GM19099 (cell line): ENCODE results near the gene MKNK1.

ENCODE experiments used
- POLR2A ChIP-seq: IDR thresholded peaks from 3 replicates; pipeline ENCODE4 v1.6.1; 2011; ENCODE audit warnings: low read depth; ENCODE audit not compliant: insufficient read length; ENCODE audit errors: extremely low read depth

MKNK1 gene

DNA sequence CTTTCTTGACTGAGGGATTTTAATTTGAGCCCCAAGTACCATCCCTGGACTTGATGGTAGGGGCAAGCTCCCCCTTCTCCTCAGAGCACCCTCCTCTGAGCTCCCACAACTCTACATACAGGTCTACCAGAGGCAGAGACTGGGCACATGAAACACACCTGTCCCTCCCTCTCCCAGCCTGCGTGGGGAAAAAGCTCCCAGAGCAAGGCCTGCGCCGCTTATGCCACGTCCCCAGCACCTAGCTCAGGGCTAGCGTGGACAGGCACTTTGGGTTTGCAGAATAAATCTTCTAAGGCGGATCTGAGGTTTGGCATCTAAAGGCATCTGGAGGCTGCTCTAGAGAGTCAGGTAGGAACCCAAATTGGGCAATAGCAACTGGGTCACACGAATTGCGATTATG, 45.1 kb downstream of the MKNK1 start:
- TF ChIP-seq POLR2A, result no peak

- no peak for TF ChIP-seq POLR2A
These were observed 45.7 kb downstream of the MKNK1 start for GRCh38 chr1:46558141-46558963.

DNA sequence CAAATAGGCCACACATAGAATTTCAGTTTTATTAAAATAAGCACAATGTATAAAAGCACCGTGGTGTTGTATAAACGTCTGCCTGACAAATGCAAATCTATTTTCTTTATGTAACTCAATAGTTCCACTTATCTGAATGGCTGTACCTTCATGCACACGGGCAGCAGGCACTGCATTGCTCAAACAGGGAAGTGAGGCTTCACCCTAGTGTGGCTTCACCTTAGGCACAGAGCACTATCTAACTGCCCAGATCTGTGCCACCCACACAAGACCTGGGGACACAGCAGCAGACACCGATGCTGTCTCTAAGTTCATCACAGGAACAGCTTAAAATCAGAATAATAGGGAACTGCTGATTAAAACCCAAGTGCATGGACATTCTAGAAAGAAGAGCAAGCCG, 46.7 kb downstream of the MKNK1 start:
- TF ChIP-seq POLR2A, result no peak

DNA sequence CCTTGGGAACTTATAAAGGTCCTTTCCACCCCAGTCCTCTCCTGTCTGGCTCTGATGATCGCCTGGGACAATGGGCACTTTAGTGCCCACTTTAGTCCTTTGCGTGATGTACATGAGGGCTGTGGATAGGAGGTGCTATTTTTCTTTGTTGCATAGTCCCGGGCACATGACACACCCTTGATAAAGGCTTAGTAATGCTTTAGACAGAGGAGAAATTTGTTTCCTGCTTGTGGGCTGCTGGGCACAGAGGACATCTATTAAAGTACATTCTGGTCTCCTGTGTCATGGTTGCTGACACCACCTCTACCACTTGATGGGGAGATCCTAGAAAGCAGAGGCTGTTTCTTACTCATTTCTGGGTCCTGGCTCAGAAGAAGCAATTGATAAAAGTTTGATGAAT, 47.2 kb downstream of the MKNK1 start:
- no peak for TF ChIP-seq POLR2A

DNA sequence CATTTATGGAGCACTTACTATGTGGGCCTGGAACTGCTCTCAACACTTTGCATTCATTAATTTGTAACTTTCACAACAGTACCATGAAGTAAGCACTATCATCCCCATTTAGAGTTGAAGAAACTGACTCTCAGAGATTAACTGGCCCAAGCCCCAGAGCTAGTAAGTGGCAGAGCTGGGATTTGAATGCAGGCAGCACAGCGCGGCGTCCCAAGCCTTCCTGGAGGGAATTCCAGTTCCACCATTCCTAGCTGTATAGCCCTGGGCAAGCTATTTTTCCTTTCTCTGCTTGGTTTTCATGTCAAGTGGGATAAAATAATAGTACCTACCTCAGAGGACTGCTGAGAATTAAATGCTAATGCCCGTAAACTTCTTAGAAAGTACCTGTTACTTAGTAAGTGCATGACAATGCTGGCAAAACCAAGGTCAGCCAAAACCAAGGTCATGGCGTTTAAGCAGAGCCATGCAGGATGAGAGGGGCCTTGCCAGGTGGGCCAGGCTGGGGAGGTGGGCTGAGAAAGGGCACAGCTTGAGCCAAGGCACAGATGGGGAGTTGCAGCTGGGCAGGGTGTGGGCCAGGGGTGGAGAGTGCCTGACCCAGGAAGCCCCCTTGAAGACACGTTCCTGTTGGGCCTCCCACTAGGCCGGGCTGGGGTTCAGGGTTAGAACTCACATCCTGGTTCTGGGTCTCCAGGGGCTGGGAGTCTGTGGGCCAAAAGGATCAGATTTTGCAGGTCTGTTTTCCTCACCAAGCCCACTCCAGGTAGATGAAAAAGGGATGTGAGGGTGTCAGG, 48.0 kb downstream of the MKNK1 start:
- no peak for TF ChIP-seq POLR2A

- TF ChIP-seq POLR2A, result no peak
These were observed 49.3 kb downstream of the MKNK1 start for GRCh38 chr1:46554597-46555381.

DNA sequence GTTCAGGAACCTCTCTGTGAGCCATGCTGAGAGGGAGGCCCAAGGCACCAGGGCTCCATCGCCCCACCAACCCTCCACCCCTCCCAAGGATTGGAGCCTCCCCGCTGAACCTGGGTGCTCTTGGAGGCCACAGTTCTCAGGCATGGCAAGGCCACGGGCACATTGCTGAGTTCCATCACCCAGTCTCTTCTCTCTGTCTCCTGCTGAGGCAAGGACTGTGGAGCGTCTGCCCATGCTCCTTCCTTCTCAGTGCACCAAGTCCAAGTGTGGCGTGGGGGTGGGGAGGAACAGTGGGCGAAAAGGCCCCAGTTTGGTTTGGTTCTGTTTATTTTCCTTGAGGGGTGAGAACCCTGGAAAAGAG, 49.9 kb downstream of the MKNK1 start:
- TF ChIP-seq POLR2A, result no peak

DNA sequence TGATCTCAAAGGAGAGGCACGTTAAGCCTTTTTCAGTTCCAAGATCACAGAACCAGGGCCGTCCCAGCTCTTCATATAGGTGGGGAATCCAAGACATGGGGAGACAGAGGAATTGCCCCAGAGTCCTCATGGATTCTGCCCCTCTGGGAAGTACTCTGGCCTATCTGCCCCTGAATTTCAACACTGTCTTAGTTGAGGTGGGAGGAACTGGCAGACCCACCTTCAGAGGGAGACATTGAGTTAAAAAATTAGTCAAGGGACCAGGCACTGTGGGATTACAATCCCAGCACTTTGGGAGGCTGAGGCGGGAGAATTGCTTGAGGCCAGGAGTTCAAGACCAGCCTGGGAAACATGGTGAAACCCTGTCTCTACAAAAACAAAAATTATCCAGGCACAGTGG, 50.6 kb downstream of the MKNK1 start:
- no peak for TF ChIP-seq POLR2A

GRCh38 chr1:46552357-46553237, 51.5 kb downstream of the MKNK1 start:
- TF ChIP-seq POLR2A, result no peak

DNA sequence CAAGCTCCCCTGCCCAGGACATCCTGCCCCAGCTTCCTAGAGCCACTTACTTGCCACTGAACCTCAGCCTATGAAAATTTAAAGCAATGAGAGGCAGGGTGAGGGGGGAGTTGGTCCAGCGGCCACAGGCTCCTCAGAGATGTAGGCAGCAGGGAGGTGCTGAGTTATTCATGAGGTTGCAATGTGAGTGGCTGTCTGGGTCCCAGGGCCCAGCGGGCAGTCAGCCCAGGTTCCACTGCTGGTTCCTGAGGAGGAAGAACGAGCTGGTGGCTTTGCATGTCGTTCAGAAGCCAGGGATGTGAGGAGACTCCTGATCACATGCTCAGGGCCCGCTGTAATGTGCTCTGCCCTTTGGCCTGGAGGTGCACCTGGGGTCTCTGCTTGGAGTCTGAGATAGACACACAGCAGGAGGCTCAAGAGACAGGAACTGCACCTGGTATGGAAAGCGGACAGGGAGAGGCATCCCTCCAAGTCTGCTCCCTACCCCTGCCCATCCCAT, 52.4 kb downstream of the MKNK1 start, which contains the start of gene KNCN:
Gene KNCN, minus strand, starts transcription at position 51 of the 499 bp plus-strand sequence. CDS start 432 bp downstream, outside the sequence.
- no peak for TF ChIP-seq POLR2A

DNA sequence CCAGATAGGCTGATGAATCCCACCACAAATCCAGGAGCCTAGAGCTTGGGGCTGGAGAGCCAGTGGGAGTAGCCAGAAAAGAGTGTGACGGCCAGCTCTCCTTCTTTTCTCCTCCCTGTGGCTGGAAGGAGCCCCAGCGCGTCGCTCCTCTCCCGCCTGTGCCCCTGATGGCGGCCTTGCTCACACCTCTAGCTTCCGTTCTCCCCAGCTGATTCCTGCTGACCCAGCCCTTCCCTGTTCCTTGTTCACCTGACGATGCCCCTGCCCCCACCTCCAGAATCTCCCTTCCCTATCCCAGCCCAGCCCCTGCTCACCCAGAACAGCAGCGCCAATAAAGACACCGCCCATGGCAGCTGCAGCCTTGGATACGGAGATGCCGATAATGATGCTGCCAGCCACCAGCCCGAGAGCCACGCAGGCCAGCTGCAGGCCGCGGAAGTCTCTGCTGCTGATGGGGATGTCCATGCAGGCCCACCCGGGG, 53.3 kb downstream of the MKNK1 start:
- TF ChIP-seq POLR2A, result no peak

- no peak for TF ChIP-seq POLR2A
These were observed 54.1 kb downstream of the MKNK1 start for GRCh38 chr1:46549697-46550681.
